Endothelial cell (in vitro differentiated cells): ENCODE measurements around the gene GRM2. TPM values are rescaled to one million over a fixed set of nuclear protein-coding genes. Genes with fewer than 3 reads are reported as not detected.

Experiments used
- DNase-seq: peaks from one replicate; pipeline ENCODE4 v3.0.0; 2021; ENCODE audit warnings: low spot score
- H3K27ac Mint-ChIP-seq: one replicate; pipeline ENCODE4 v1.8.0; 2021; ENCODE audit warnings: mixed read lengths, inconsistent platforms; ENCODE audit not compliant: unreplicated experiment
- H3K27me3 Mint-ChIP-seq: one replicate; pipeline ENCODE4 v1.8.0; 2021; ENCODE audit warnings: mild to moderate bottlenecking, moderate library complexity, mixed read lengths, inconsistent platforms; ENCODE audit not compliant: unreplicated experiment
- H3K36me3 Mint-ChIP-seq: one replicate; pipeline ENCODE4 v1.8.0; 2021; ENCODE audit warnings: mild to moderate bottlenecking, low read depth, mixed read lengths, inconsistent platforms; ENCODE audit not compliant: unreplicated experiment
- H3K4me1 Mint-ChIP-seq: one replicate; pipeline ENCODE4 v1.8.0; 2021; ENCODE audit warnings: mild to moderate bottlenecking, mixed read lengths, inconsistent platforms; ENCODE audit not compliant: unreplicated experiment
- H3K4me3 Mint-ChIP-seq: one replicate; pipeline ENCODE4 v1.8.0; 2021; ENCODE audit warnings: mild to moderate bottlenecking, mixed read lengths, inconsistent platforms; ENCODE audit not compliant: unreplicated experiment
- H3K9me3 Mint-ChIP-seq: one replicate; pipeline ENCODE4 v1.8.0; 2021; ENCODE audit warnings: mixed read lengths, inconsistent platforms; ENCODE audit not compliant: unreplicated experiment
- total RNA-seq: library from RNA; stranded (reverse); fragmentation: NEBNext Ultra II Directional; extraction: Animal tissue kit (Norgen Biotek cat#: 25700); gene quantifications from one replicate; pipeline ENCODE4 v1.2.1, GENCODE V29; 2021; ENCODE audit not compliant: unreplicated experiment
- TF ChIP-seq, protein P1 (sequence below): fragments of 200-600 bp; sonication (generic); IDR thresholded peaks from one replicate; pipeline ENCODE4 v1.5.0; 2021; ENCODE audit warnings: antibody characterized with exemption; ENCODE audit not compliant: unreplicated experiment

Gene GRM2
- total RNA-seq, 1 donor from 2014 or later = 0.97 TPM

GRCh38 chr3:51677358-51677757 is 29.5 kb upstream of the GRM2 start:
- Mint-ChIP-seq H3K4me1 (peaks cover 39% of the 10 kb centered on the region), H3K4me3 (no peak overlapping the region), H3K27me3 (peaks cover 8% of the 10 kb centered on the region), H3K27ac (no peak overlapping the region), H3K36me3 (peaks cover 19% of the 10 kb centered on the region), H3K9me3 (no peaks in the 10 kb centered on the region)
- DNase-seq = no peak
- TF ChIP-seq, protein P1, sequence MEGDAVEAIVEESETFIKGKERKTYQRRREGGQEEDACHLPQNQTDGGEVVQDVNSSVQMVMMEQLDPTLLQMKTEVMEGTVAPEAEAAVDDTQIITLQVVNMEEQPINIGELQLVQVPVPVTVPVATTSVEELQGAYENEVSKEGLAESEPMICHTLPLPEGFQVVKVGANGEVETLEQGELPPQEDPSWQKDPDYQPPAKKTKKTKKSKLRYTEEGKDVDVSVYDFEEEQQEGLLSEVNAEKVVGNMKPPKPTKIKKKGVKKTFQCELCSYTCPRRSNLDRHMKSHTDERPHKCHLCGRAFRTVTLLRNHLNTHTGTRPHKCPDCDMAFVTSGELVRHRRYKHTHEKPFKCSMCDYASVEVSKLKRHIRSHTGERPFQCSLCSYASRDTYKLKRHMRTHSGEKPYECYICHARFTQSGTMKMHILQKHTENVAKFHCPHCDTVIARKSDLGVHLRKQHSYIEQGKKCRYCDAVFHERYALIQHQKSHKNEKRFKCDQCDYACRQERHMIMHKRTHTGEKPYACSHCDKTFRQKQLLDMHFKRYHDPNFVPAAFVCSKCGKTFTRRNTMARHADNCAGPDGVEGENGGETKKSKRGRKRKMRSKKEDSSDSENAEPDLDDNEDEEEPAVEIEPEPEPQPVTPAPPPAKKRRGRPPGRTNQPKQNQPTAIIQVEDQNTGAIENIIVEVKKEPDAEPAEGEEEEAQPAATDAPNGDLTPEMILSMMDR = no peak

- TF ChIP-seq, protein P1 = no peak
- H3K9me3 Mint-ChIP-seq = no peaks in the 10 kb centered on the region
- H3K36me3 Mint-ChIP-seq = peaks cover 19% of the 10 kb centered on the region
- H3K27me3 Mint-ChIP-seq = peaks cover 9% of the 10 kb centered on the region
- H3K27ac Mint-ChIP-seq = no peak overlapping the region
- no peak for DNase-seq
- no peak overlapping the region for H3K4me3 Mint-ChIP-seq
- H3K4me1 Mint-ChIP-seq = peaks cover 31% of the 10 kb centered on the region
Observed at GRCh38 chr3:51678186-51678585, 28.7 kb upstream of the GRM2 start.

GRCh38 chr3:51678641-51679040 is 28.2 kb upstream of the GRM2 start:
- no peak for DNase-seq
- H3K4me1 Mint-ChIP-seq = peaks cover 27% of the 10 kb centered on the region
- peaks cover 16% of the 10 kb centered on the region for H3K36me3 Mint-ChIP-seq
- no peak overlapping the region for H3K4me3 Mint-ChIP-seq
- H3K27ac Mint-ChIP-seq = no peak overlapping the region
- TF ChIP-seq, protein P1 = no peak
- H3K27me3 Mint-ChIP-seq = peaks cover 7% of the 10 kb centered on the region
- no peaks in the 10 kb centered on the region for H3K9me3 Mint-ChIP-seq

GRCh38 chr3:51679318-51679717 is 27.6 kb upstream of the GRM2 start:
- peaks cover 26% of the 10 kb centered on the region for H3K4me1 Mint-ChIP-seq
- DNase-seq = no peak
- peaks cover 19% of the 10 kb centered on the region for H3K36me3 Mint-ChIP-seq
- H3K27me3 Mint-ChIP-seq = peaks cover 7% of the 10 kb centered on the region
- no peak overlapping the region for H3K4me3 Mint-ChIP-seq
- H3K27ac Mint-ChIP-seq = no peak overlapping the region
- TF ChIP-seq, protein P1 = no peak
- no peaks in the 10 kb centered on the region for H3K9me3 Mint-ChIP-seq

- no peak overlapping the region for H3K27ac Mint-ChIP-seq
- H3K27me3 Mint-ChIP-seq = peaks cover 7% of the 10 kb centered on the region
- no peak overlapping the region for H3K4me3 Mint-ChIP-seq
- TF ChIP-seq, protein P1 = no peak
- peaks cover 19% of the 10 kb centered on the region for H3K36me3 Mint-ChIP-seq
- no peaks in the 10 kb centered on the region for H3K9me3 Mint-ChIP-seq
- peaks cover 28% of the 10 kb centered on the region for H3K4me1 Mint-ChIP-seq
- DNase-seq = no peak
Observed at GRCh38 chr3:51679777-51680176, 27.1 kb upstream of the GRM2 start.
